HG03280 (cell line): ENCODE results near the gene MRPS2.
A peak's percentile ranks its signal among the peaks of the same experiment; 100 is the strongest.

Source experiments
- ATAC-seq: cut with Tn5 transposase; IDR thresholded peaks from one replicate; pipeline ENCODE4 v1.9.1; 2021; ENCODE audit warnings: mild to moderate bottlenecking, moderate library complexity; ENCODE audit not compliant: unreplicated experiment

Gene MRPS2

DNA sequence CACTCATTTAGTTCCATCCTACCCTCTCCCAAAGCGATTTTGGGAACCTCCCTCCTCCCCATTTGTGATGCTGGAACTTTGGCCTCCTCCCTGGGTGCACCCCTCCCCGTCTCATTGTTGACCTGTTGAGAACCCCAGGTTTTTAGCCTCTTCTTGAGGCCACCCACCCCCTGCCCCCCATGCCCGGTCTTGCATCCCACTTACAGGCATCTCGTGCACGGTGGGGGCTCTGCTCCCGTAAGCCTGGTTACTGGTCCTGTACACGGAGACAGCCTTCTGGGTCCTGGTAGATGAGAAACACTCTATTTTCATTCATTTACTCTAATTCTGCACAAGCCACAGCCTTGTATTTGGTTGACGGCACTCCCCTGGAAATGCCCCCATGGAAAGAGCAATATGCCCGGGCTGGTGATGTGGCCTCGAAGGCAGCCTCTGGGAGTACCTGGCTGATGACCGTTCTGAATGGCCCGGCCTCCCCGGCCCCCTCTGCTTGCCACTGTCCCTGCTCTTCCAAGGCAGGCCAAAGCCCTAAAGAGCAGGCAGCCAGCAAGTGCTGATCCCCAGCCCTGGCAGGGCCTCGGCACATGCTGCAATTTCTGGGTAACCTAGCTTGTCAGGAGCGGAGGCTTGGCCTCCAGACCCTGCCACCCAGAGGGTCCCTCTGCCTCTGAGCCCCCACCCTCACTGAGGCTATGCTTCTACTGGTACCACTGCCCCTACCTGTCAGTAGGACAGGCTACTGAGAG lies 1.9 kb upstream of the MRPS2 start:
- no peak for ATAC-seq

DNA sequence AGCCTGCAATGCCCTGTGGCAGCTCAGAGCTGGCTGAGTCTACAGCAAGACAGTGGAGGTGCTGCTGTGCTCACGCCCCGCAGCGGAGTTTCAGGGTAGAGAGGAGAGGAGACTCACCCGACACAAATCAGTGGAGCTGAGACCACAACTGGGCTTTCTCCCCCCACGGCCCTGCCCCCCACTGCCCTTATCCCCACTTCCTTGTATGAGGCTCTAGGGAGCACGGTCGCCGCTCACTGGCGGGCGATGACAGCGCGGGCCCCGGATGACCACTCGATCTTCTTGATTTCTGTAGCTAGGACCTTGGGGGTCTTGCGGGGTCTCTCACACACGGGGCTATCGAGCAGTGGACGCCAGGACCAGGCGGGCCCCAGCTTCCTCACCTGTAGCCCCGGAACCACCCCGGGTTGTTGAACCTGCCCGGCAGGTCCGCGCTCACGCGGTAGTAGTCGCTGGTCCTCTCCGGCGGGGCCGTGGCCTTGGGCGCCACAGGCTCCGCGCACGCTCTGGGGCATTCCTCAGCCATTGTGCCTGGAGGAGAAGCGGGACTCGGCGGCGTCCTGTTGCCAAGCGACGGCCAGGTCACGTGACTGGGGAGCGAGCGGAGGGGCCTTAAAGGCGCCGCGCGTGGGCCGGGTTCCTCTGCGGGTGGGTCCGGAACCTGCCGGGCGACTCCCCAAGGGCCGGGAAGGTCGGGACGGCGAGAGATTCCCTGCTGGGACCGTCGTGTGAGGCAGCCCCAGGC lies 984 bp upstream of the MRPS2 start:
- peak; percentile 48 for ATAC-seq

DNA sequence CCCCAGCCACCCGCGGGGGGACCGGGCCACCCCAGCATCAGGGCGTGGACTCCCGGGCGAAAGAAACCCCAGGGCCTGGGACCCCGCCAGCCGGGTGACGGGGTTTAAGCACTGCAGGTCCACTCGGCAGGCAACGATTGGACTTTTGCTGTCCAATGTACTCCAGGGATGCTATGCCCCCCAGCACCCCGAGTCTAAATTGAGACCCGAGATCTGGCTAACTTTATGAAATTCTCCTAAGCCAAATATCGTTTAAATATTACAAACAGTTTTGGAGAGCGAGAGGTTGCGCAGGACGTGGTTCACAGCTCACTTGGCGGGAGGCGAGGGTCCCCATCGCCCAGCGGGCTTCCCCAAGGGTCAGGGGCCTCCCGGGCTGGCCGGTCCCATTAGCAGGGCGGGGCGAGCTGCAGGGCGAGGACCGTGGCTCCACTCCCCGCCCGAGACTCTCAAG lies 384 bp upstream of the MRPS2 start:
- ATAC-seq: peak; percentile 8

DNA sequence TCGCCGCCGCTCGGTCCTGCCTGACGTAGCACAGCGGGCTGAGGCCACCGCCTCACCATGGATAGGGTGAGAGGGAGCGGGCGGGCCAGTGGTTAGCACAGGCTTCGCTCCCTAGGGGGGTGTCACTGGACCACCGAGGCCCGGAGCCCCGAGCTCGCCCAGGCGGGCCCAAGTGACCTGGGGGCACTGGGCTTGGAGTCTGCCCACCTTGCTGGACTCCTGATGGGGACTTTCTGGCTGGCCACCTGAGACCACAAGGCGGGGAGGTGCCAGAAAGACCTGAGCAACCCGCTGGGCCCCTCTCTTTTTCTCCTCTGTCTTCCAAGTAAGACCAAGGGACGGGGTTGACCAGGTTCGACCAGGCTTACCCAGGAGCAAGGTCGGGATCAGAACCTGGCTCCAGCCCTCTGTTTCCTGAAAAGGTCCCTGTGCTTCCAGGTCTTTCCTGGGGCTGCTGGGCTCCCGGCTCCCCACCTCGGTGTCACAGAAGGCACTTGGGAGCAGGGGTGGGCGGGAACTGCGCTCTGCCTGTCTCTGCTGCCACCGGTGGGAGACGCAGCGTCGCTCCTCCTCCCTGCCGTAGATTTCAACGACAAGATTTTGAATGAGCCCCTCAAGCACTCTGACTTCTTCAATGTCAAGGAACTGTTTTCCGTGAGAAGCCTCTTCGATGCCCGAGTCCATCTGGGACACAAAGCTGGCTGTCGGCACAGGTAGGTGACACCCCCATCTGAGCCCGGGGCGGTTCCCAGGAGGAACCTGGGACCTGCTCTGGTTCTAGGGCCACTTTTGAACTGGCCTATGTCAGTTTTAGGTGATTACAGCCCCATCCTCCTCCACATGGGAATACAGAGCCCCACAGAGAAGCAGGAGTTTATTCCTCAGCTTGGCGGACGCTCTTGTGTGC lies 1.0 kb downstream of the MRPS2 start:
- no peak for ATAC-seq

DNA sequence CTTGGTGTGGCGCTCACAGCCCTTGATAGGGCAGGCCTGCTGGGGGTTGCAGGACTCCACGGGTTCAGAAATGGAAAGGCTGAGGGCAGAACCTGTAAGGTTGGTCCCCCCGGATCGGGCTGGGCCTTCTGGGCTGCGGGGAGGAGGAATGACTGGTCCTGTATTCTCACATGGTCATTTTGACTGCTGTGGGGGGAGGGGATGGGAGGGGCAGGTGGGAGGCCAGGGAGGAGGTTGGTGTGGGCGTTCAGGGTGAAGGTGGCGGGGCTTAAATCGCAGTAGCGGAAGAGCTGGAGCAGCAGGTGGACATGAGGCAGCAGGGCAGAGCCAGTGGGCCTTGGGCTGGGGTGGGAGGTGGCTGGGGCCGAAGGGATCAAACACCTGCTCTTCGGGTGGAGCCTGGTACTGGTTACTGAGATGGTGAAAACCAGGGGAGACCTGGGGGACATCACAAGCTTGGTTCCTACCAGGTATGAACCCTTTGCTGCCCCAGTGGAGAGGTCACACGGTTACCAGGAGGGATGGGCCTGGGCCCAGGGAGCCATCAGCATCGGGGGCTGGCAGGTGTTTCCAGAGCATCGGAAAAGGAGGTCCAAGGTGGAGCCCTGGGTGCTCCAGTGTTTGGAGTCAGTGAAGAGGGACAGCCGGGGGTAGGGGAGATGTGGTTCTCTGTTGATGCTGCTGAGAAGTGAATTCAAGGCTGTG lies 1.8 kb downstream of the MRPS2 start:
- ATAC-seq: no peak

DNA sequence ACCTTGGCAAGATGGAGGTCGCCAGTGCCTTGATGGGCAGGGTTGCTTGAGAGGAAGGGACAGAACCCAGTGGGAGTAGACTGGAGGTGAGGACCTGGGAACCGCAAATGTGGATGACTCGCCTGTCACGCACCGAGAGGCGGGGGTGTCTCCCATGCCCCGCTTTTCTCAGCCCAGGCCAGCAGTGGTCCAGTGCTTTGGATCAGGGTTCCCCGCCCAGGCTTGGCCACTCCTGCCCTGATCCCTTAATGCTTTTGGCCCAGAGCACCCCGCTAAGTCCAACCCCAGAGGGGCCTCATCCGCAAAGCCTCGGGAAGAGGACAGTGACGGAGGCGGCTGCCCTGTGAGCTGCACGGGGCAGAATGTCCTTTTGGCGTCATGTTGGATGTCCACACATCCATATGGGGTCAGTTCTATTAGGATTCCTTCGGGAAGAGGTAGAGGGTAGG lies 2.4 kb downstream of the MRPS2 start:
- ATAC-seq: no peak

DNA sequence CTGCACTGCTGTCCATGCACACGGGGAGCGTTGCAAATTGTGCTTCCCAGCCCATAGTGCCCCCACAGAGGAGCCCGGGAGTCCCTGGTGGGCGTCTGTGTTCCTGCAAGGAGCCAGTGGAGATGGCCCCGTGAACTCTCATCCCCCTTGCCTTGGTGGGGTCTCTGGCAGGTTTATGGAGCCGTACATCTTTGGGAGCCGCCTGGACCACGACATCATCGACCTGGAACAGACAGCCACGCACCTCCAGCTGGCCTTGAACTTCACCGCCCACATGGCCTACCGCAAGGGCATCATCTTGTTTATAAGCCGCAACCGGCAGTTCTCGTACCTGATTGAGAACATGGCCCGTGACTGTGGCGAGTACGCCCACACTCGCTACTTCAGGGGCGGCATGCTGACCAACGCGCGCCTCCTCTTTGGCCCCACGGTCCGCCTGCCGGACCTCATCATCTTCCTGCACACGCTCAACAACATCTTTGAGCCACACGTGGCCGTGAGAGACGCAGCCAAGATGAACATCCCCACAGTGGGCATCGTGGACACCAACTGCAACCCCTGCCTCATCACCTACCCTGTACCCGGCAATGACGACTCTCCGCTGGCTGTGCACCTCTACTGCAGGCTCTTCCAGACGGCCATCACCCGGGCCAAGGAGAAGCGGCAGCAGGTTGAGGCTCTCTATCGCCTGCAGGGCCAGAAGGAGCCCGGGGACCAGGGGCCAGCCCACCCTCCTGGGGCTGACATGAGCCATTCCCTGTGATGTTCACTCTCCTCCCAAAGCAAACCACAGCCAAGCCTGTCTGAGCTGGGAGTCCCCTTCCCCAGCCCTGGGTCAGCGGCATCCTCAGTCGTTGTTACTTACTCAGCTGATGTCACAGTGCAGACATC lies 3.1 kb downstream of the MRPS2 start:
- no peak for ATAC-seq

DNA sequence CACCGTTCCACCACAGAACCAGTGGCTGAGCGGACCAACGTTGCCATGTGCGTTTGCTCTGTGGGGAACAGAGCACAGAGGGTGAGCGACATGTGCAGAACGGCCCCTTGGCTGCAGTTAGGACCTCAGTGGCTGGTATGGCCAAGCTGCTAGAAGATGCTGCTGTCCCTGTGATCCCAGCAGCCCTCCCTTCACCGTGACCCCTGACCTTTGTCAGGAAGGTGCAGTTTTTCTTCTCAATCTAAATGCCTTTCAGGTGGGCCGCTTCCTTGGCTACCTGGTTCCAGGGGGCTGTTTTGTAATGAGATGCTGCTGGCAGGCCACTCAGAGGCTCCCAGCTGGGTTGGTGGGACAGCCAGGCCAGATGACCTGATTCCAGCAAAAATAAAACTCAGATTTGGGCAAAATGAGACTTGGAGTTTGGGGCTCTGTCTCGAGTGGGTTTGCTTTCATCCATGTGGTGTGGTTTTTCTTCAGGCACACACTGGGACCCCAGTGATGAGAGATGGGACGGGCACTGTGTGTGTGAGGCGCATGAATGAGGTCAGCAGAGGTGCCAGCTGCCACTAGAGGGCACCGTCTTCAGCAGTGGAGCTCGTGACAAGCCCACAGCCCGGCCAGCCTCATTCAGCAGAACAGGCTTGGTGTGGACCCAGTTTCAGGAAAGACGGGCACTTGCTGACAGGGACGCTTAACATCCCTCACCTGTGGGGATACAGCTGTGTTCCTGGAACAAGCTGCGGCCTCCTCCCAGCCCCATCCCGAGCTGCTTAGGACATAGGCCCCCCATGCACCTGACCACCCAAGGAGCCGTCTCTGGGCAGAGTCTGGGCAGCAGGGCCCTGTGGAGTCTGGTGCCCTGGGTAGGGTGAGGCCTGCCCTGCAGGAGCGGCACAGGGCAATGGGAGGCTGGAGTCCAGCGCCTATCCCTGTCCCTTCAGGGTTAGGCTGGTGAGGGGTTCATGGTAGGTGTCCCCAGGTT lies 4.1 kb downstream of the MRPS2 start:
- ATAC-seq: no peak

DNA sequence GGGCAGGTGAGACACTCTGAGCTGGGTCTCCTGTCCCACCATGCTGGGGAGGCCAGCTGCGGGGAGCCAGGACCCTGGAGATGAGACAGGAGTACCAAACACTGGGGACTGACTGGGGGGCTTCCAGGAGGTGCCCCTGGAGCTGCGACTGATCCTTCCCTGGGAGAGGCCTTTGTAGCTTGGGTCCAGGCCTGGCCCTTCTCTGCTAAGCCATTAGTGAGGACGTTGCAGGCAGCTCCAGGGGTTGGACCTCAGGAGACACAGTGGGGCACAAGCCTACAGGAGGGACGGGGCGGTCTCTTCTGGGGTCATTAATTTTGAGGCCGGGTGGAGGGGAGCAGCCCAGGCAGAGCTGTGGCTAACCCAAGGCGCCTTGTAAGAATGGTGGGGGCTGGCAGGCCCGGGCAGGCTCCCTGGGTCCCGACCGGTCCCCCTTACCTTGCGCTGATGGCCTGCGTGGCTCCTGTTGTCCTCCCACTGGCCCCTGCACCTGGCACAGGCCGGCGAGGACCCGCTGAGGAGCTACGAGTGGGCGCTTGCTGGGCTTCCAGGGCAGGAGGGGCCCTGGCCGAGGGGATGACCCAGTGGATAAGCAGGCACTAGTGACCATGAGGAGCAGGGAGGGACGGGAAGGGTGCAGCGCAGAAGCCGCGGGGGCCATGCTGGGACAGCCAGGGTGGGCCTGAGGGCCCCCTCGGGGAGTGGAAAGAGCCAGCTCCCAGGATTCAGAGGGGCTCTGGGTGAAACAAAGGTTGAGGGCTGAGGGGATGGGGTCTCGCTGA lies 5.1 kb downstream of the MRPS2 start:
- no peak for ATAC-seq

DNA sequence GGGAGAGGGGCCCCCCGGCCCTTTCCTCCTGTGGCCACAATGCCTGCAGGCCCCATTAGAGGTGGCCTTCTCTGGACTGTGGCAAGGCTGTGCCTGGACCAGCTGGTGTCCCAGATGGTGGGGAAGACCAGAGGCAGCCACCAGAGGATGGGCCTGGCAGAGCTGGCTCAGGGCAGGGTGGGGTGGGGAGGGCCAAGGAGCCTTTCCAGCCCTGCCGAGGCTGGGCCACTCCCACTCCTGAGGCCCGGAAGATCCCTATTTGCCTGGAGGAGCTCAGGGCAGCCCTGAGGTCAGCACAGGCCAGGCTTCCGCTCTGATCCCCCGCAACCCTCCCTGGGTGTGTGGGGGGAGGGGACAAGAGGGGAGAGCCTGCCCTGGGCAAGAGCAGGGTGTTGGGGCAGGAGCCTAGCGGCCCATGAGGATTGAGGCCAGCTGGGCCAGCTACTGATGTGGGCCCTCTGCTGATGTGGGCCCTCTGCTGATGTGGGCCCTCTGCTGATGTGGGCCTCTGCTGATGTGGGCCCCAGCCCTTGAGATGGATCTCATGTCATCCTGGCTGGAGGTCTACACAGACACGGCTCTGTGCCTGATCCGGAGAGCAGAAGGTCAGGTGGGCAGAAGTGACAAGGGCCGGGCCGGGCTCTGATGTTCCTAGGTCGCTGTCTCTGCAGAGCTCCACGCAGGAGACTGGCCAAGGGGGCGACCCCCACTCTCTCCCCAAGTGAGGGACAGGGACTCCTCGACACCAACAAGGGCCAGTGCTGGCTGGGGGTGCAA lies 6.0 kb downstream of the MRPS2 start:
- no peak for ATAC-seq

DNA sequence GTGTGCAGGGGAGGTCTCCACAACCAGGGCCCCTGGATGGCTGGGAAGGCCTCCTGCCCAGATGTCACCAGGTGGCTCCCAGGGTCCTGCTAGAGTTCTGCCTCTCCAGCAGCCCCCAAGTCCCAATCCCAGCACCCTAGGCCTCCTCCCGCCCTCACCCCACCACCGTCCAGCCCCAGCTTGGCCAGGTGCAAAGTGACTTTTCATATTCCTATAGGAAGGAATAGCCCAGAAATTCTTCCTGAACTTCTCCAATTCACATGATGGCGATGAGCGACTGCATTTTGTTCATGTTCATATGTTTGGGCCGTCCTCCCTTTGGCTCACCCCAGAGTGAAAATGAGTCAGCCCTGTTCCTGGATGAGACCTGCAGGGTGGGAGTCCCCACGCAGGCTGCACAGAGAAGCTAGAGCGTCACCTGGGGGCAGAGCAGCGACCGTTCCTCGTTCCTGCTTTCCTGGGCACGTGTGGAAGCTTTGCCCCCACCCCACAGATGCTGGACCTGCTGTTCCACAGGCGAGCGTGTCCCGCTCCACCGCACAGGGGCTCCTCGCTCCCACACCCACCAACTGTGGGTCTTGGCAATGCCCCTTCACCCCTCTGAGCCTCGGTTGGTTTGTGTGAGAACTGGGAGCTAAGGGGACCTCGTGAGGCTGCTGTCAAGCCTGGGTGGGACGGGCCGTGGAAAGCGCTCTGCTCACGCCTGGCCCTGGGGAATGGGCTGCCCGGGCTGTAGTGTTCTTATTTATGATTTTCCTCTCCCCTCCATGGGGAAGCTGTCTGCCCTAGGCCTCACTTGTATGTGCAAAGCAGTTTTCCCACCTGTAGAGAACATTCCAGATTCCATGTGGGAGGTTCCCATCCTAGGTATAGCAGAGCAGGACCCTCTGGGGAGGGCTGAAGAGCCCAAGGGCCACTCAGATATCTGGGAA lies 6.9 kb downstream of the MRPS2 start:
- no peak for ATAC-seq

DNA sequence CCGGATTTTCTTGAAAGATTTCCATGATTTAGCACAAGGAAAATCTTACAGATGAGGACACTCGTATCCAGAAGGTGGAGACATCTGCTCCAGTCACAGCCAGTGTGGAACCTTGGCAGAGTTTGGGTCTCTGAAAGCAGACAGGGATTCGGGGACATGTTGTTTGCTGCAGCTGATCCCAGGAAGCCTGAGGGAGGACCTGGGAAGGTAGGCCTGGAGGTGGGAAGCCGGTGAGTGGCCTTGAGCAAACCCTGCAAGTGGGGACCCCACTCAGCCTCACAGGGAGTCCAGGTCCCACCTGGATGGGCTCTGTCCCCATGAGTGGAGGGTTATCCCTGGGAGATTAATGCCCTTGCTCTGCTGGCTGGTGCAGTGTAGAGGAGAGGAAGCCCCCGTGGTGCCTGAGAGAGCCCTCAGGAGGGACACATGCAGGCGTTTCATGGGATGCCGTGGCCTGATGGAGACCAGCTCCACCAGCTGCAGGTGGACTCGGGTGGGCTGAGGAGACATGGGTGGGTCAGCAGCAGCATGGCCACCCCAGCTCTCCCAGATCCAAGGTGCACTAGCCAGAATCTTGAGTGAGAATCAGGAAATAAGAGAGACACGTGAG lies 7.8 kb downstream of the MRPS2 start:
- no peak for ATAC-seq

DNA sequence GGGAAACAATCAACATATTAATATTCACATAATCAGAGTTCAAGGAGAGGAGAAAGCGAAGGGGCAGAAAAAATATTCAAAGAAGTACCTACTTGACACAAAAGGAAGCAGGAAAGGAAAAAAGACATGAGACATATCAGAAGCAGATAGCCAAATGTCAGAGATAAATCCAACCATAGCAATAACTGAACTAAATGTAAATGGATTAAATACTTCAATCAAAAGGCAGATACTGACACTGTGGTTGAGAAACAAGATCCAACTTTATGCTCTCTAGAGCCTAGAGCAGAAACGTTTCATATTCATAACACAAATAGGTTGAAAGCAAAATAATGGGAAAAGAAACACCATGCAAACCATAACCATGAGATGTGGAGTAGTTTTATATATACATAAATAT lies 9.0 kb downstream of the MRPS2 start:
- ATAC-seq: no peak

DNA sequence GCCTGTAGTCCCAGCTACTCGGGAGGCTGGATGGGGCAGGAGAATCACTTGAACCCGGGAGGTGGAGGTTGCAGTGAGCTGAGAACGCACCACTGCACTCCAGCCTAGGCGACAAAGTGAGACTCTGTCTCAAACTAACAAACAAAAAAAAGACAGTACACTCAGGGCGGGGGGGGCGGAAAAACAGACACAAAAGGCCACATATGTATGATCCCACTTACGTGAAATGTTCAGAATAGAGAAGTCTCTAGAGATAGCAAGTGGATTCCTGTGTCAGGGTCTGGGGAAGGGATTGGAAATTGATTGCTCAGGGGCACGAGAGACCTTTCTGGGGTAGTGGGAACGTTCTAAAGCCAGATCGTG lies 11.7 kb downstream of the MRPS2 start:
- no peak for ATAC-seq

DNA sequence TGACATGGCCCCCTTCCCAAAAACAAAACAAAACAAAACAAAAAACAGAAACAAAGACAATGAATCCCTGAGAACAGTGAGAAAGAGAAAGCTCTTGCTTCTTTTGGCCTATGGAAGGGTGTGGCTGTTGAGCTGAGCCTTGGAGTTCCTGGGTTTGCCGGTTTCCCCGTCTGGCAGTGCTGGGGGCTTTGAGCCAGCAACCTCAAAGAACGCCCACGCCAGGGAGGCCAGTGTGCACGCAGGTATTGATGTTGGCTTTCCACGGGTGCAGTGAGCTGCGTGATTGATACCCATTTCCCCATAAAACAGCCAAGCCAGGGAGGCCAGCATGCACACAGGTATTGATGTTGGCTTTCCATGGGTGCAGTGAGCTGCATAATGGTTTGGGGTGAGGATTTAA lies 12.4 kb downstream of the MRPS2 start:
- ATAC-seq: no peak
